GM11168 (cell line): ENCODE measurements around the gene DIP2C.
"Not testable (repeated sequence)": the region's sequence is repeated elsewhere in the genome, so short reads cannot be mapped to it uniquely, and the experiment has no call there.

Experiments used
- in situ Hi-C: fragments of 300-500 bp; cut with MboI; formaldehyde crosslinking; loops from one replicate; pipeline ENCODE4 v1.12.0; 2022; ENCODE audit warnings: low sequenced_read_pairs; ENCODE audit not compliant: unreplicated experiment

Gene DIP2C

DNA sequence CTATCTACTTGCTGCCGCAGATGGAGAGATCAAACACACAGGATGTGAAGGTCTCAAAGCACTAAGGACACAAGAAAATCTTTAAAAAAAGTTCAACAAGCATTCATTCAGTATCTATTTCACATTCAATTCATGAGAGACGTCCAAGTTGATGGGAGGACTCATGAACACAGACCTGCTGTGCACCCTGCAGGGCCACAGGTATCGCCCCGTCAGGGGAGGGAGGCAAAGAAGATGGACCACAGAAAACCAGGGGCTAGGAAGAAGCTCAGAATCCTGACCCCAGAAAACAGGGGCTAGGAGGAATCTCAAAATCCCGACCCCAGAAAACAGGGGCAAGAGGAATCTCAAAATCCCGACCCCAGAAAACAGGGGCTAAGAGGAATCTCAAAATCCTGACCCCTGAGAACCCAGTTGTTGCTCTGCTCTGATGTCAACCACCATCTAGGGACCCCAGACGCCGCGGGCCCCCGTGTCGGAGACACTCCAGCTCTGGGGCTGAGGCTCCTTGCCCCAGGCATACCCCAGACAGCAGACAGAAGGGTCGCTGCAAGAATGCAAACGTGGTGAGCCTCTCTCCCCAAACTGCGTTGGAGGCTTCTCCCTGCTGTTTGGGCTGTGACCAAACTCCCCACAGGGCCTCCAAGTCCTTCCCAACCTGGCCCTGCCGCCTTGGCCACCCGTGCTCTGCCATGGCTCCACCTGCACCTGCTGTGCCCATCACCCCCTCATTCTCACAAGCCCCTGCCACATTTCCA is 197.6 kb downstream of the DIP2C start:
- in situ Hi-C loops: no loop called here

DNA sequence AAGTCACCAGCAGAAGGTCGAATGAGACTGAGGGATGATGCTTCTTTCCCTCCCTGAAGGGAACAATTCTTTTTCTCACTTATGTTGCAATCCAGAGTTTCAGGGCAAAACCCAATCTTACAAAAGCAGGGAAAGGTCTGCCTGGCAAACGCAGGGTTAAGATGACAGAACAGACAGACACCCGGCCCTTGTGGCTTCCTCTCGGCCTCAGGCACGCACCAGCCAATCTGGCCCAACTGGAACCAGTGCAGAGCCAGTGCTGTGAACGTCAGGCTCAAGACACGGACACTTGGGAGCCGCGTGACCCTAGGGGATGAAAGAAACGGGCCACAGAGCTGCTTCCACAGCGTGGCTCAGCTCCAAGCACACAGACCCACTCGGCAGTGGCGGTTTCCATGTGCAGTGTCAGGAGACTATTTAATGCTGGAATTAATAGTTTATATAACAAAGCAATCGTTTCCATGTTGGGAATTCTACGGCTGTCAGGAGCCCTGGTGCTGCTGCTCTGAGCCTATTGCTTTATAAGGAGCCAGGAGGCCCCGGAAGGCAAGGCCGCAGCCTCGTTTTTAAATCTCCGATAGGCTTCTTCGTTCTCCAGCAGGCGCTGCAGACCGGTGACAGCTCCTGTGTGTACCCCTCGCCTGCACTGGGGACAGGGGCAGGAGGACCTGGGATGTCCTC is 198.4 kb downstream of the DIP2C start:
- in situ Hi-C loops: no loop called here

DNA sequence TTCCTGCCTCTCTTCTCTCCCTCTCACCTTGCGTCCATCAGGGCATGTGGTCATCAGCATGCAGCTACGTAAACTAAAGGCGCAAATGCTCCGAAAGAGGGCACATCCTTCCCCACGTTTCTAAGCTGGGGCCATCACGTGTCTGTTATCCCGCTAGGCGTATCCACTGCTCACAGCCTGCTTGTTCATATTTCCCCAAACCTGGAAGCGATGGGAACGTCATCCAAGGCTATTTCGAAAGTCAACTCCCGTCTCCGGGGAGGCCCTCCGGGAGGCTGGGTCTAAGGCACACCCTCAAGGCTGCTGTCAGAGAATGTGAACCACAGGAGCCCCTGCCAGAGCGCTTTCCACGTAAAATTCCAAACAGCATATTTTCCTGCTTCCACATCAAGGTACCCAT is 199.2 kb downstream of the DIP2C start:
- in situ Hi-C loops: no loop called here

DNA sequence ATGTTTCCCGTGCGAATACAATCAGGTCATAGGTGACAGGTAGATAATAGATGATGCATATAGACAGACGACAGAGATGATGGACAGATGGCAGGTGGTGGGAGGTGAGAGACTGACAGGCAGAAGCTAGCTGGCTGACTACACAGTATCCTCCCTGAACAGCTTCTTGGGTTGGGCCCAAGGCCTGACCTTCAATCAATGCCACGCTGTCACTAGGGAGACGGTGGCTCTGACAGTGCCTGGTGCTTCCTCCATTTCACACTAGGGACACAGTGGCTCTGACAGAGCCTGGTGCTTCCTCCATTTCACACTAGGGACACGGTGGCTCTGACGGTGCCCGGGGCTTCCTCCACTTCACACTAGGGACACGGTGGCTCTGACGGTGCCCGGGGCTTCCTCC is 200.1 kb downstream of the DIP2C start:
- in situ Hi-C loops: no loop called here

DNA sequence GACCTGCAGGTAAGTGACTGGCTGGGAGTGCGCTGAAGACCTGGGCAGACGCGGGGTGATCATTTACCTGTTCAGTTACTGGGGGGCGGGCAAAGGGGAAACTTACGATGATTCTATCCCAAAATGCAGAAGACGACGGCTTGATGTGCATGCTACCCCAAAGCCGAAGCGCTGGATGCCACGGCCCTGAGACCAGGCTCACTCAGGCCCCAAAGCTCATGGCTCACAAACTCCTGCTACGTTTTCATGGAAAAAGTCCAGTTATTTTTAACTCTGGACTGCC is 200.6 kb downstream of the DIP2C start:
- in situ Hi-C loops: no loop called here

DNA sequence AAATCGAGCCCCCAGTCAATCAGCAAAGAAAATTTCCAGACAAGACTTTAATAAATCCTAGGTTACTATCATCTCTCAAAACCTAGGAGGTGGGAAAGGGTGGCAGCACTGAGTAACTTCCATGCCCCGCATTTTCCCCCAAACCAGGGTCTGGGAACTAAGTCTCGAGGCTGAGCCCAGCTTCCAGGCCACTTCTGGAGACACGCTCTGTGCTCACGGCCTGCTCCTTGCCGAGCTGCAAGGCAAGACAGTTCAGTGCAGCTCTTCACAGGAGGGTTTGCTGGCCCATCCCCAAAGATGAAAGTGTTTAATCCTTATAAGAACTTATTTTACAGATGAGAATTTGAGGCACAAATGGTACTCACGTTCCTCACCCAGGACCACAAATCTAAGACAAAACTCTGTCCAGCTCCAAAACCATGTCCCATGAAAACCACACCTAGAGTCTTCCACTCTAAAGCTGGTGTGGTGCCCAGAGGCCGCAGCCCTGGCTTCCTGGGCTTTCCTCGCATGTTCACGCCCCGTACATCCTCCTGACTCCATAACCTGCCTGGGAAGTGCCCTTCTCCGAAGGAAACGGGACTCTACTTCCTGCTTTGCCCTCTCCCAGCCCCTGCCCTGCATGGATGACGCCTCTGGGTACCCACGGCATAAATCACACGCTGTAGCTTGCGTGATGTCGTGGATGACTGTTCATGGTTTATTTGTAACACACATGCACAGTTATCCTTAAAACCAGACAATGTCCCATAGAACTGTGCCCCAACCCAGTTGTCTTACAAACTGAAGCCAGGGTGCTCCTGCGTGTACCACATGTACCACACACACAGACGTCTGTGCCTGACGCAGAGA is 201.2 kb downstream of the DIP2C start:
- in situ Hi-C loops: no loop called here

DNA sequence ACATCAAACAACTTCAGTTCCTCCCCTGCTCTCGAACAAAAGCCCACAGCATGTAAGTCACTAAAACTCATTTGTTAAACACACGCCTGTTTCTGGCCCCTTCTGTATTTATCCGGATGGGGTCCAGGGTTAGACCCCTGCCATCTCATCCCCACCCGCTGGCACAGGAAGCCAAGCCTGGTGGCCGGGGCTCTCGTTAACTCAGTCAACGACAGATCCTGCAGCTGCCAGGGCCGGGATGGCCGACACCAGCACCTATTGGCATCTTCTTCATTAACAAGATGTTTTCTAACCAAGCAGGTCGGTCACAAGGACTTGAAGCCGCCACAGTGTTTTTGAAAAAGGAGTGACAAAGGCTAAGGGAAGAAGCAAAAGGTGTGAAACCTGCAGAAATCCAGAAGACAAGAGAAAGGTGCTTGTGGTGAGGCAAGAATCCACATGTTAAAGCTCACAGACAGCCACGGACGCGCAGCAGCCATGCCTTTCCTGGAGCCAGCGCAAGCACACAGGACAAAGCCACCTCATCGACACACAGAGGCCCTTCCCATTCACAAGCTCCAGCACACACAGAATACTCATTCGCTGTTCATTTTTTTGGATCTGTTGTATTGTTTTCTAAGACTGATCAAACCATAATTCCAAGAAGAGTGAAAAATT is 202.7 kb downstream of the DIP2C start:
- in situ Hi-C loops: no loop called here

DNA sequence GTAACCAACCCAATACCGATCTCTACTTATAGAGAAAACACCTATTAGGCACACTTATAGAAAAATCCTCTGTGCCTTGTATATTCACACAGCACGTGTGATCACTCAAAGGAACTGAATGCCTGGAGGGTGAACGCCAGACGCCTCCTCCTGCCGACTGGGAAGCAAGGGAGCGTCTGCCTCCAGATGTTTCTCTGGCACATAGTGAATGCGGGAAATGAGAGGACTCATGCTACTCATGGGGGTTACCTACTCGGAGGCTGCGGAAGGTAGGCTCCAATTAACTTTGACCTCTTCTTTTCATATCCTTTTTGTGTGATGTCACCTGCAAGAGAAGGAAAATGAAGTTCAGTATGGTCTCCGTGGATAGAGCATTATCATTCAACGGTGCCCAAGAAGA is 203.3 kb downstream of the DIP2C start:
- in situ Hi-C loops: no loop called here

DNA sequence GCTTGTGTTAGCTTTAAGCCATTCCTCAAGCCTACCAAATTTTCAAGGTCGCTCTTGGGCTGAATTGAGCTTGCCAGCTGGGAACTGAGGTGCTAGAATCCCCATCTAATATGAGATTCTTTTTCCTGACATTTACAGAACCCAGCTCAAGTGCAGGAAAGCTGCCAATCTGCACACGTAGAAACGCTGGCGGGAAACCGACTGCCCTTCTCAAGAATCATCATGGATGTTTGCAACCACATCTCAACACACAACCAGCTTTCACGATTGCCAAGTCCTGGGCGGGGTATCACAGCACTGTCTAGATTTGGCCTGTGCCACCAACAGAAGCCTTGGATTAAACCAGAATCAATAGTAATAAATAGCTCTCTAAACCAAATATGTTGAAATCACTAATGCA is 203.7 kb downstream of the DIP2C start:
- in situ Hi-C loops: no loop called here

DNA sequence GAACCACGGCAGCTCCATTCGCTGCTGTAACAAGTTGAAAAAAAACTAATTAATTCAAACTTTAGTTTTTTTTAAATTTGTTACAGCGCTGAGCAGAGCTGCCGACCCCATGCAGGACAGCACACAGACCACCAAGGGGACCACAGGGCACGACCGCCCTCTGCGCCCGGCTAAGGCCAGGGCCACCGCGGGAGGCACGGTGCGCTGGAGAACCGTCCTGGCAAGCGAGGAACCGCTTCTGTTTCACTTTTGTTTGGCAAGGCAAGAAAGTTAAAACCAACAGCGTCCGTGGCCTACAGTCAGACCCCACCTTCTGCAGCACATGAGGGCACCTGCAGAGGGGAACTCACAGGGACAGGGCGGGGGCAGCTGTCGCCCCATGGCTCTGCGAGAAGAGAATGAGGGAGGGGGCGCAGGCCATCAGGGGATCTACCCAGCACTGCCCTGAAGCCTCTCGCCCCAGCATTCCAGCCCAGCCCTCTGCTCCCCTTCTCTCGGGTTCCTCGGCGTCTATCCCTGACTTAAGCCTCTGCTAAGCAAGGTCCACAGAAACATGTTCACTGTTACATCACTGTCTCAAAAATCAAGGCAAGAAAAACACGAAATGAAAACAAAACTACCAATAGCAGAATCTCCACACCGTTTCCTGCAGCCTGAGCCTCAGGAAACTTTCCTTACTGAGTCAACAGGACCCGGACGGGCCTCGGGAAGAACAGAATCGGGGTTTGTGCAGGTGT is 204.4 kb downstream of the DIP2C start:
- in situ Hi-C loops: no loop called here

DNA sequence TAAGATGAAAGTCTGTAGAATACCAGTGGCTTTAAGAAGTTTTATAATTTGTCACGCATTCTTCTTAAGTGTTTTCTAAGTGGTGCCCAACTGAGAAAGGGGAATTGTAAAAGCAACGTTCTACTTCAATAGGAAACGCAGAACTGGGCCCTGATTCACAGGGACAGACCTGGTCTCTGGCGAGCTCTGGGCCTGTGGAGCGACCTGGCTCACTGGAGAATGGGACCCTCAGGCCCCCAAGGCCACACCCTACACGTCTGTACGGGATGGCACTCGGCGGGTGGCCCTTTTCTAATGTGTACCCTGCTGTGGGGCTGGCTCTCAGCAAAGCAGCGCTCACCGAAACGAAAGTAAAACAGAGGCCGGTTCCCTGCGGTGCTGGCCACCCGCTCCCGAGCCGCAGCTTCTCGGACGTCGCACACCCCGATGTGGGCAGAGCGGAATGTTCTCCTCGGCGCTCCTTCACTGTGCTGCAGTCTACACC is 205.0 kb downstream of the DIP2C start:
- in situ Hi-C loops: no loop called here

DNA sequence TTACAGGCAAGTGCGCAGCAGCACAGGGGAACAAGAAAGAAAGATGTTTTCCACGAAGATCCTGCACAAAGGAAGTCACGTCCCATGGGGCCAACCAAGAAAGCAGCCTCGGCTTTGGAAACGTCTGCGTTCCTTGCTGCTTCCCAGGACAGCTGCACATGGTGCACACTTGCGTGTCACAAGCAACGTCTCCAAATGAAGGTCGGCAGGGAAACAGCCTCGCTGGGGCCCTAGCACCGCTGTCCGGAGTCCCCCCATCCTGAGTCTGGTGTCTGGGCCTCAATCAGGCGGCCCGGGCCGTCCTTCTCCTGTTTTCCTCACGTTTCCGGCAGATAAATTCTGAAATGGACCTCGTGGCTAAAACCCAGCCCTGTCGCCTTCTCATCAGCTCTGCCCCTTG is 206.2 kb downstream of the DIP2C start:
- in situ Hi-C loops: no loop called here

DNA sequence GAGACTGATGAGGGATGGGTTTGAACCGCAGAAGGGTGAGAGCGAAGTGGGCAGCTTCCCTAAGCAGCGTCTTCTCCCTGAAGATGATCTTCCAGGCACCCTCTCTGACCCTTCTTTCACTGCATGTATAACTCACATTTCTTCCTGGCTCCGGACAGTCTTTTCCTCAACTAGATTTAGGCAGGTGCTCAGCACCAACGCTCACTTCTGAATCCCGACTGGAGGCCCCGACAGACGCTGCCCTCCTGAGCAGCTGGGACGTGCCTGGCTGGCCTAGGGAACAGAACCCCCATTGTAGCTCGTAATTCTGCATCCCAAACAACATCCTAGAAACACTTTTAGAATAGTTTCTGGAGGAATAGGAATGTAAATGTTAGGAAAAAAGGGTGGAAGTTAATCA is 206.6 kb downstream of the DIP2C start:
- in situ Hi-C loops: no loop called here

DNA sequence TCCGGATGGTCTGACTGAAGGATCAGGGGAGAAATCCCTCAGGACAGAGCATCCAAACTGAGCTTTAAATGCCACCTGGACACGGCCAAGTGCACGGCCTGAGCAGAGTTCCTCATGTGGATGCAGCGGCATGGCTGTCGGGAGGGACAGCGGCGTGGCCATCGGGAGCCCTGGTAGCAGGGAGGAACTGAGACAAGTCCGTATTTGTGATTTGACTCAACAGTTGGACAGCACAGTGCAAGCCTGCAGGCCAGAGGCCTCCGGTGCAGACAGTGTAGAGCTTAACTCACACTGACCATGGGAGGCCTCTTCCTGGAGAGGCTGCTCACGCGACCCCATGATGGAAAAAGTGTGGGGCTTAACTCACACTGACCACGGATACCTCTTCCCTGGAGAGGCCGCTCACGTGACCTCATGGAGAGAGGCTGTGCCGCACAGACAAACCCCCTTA is 207.4 kb downstream of the DIP2C start:
- in situ Hi-C loops: no loop called here

DNA sequence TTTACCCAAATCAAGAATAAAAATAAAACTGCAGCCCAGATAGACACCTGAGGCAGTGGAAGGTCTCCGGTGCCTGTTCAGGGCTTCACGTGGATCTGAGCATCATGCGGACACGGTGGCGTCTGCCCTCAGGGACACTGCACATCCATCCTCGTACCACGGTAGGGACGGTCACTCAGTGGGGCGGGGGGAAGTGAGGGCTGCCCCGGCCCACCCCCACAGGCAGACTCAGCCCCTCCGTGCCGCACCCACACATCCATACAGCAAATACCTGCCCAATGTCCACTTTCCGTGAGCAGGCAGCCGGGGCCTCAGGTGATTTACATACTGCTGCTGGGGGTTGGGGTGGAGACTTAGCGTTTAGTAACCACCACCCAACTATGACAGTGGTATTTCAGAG is 207.8 kb downstream of the DIP2C start:
- in situ Hi-C loops: no loop called here

DNA sequence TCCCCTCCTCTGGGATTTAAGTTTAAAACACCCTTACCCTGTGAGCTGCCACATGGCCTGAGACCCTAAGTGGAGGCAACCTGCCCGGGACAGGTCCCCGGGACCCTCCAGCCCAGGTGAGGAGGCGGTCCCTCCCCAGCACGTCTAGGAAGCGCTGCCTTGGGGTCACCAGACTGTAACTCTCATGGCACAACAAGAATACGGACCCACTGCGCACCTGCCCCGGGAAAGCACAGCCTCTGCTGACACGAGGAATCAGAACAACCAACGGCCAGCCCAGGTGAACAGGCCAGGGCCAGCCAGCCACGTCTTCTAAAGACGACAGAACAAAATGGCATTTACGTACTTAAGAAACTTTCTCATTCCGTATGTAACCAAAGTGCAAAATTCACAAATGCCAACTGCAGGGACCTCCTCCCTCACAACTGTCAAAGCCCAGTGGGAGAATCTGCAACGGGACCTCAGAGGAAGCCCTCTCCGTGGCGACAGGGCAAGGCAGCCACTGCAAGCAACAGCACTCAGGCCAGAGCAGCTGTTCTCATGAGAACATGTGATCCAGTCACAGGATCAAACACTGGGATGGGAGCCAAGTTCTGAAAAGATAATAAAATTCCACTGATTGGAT is 208.4 kb downstream of the DIP2C start:
- in situ Hi-C loops: no loop called here

DNA sequence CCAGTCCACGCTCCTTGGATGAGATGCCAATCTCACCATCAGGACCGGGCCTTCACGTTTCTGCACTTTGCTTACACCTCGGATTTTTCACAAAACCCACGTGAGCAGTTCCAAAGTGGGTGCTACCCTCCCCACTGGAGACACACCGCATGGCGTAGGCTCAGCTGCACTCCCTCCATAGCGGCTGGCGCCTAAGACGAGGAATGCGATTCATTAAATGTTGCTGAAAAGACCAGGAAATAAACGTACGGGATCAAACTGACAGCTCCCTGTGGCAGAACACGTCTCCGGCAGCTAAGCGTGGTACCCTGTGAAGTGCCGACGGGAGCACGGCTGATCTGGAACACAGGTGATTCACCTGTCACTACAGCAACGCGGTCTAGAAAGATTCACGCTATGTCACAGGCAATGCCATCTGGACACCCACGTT is 209.0 kb downstream of the DIP2C start:
- in situ Hi-C loops: no loop called here

DNA sequence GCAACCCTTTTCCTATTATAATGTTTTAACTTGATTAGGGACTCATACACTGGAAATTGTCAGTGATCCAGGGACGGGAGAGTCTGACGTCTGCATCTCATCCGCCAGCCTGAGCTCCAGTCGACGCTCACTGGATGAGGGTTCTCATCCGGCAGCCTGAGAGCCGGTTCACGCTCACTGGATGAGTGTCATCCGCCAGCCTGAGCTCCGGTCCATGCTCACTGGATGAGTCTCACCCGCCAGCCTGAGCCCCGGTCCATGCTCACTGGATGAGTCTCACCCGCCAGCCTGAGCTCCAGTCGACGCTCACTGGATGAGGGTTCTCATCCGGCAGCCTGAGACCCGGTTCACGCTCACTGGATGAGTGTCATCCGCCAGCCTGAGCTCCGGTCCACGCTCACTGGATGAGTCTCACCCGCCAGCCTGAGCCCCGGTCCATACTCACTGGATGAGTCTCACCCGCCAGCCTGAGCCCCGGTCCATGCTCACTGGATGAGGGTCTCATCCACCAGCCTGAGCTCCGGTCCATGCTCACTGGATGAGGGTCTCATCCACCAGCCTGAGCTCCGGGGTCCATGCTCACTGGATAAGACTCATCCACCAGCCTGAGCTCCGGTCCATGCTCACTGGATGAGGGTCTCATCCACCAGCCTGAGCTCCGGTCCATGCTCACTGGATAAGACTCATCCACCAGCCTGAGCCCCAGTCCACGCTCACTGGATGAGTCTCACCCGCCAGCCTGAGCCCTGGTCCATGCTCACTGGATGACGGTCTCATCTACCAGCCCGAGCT is 209.6 kb downstream of the DIP2C start:
- in situ Hi-C loops: not testable (repeated sequence)
